Measurements from ENCODE around the gene METTL24. TPM values are rescaled to one million over a fixed set of nuclear protein-coding genes. Genes with fewer than 3 reads are reported as not detected.
A peak's percentile ranks its signal among the peaks of the same experiment; 100 is the strongest.
"Not testable (repeated sequence)": the region's sequence is repeated elsewhere in the genome, so short reads cannot be mapped to it uniquely, and the experiment has no call there.

METTL24 gene
- total RNA-seq, 4 donors from 2014 or later: 16.9 to 32.8 (median 23.5) TPM

- DNase-seq (ENCODE audit: extremely low spot score): no peak
- TF ChIP-seq POLR2A (IDR thresholded peaks at IDR 0.05; ENCODE audit: low read depth) (no peak), POLR2AphosphoS5 (IDR thresholded peaks at IDR 0.05) (no peak), EP300 (IDR thresholded peaks at IDR 0.05) (no peak), CTCF (IDR thresholded peaks at IDR 0.05) (no peak)
- WGBS: 60% methylated on average over 2 of the region's 2 CpGs
- Histone ChIP-seq H3K36me3 (no peaks in the 10 kb centered on the region), H3K9me3 (no peaks in the 10 kb centered on the region), H3K27me3 (peaks cover 0 to 3% (median 0%) of the 10 kb centered on the region in 4 donors), H3K4me1 (peaks cover 4 to 97% (median 89%) of the 10 kb centered on the region in 4 donors), H3K4me3 (no peak overlapping the region), H3K27ac (replicated peaks in 1 of 4) (peak overlapping the region; percentile 94 to 98 (median 96))
- intact Hi-C loops (cut with DNase I): no loop called here
These were observed 4.0 kb downstream of the METTL24 start for GRCh38 chr6:110354153-110354552.

GRCh38 chr6:110353457-110354001 lies 4.6 kb downstream of the METTL24 start:
- intact Hi-C loops (cut with DNase I): no loop called here
- Histone ChIP-seq H3K9me3 (no peaks in the 10 kb centered on the region), H3K27ac (replicated peaks in 1 of 4) (peak overlapping the region; percentile 94 to 98 (median 96)), H3K4me3 (no peak overlapping the region), H3K4me1 (peaks cover 4 to 97% (median 89%) of the 10 kb centered on the region in 4 donors), H3K36me3 (no peaks in the 10 kb centered on the region), H3K27me3 (peaks cover 0 to 3% (median 0%) of the 10 kb centered on the region in 4 donors)
- TF ChIP-seq POLR2AphosphoS5 (IDR thresholded peaks at IDR 0.05) (no peak), EP300 (IDR thresholded peaks at IDR 0.05) (no peak), POLR2A (IDR thresholded peaks at IDR 0.05; ENCODE audit: low read depth) (no peak), CTCF (IDR thresholded peaks at IDR 0.05) (no peak)
- WGBS: 32% methylated on average over 4 of the region's 4 CpGs
- no peak for DNase-seq (ENCODE audit: extremely low spot score)

- peaks cover 4 to 100% (median 90%) of the 10 kb centered on the region in 4 donors for H3K4me1 ChIP-seq
- intact Hi-C loops (cut with DNase I): no loop called here
These were observed 5.4 kb downstream of the METTL24 start for GRCh38 chr6:110352563-110353262.

GRCh38 chr6:110351986-110352385 lies 6.2 kb downstream of the METTL24 start:
- no peak for DNase-seq (ENCODE audit: extremely low spot score)
- Histone ChIP-seq H3K27me3 (no peaks in the 10 kb centered on the region), H3K4me3 (no peak overlapping the region), H3K36me3 (no peaks in the 10 kb centered on the region), H3K9me3 (no peaks in the 10 kb centered on the region), H3K27ac (replicated peaks in 1 of 4) (peak overlapping the region; percentile 94 to 98 (median 96)), H3K4me1 (peaks cover 4 to 96% (median 89%) of the 10 kb centered on the region in 4 donors)
- intact Hi-C loops (cut with DNase I): no loop called here
- TF ChIP-seq POLR2AphosphoS5 (IDR thresholded peaks at IDR 0.05): no peak
- TF ChIP-seq EP300 (IDR thresholded peaks at IDR 0.05): no peak
- no peak for TF ChIP-seq POLR2A (IDR thresholded peaks at IDR 0.05; ENCODE audit: low read depth)
- no peak for TF ChIP-seq CTCF (IDR thresholded peaks at IDR 0.05)
- 58% methylated on average over 4 of the region's 4 CpGs for WGBS

More at GRCh38 chr6:110352563-110353262, 5.4 kb downstream of the METTL24 start:
- Histone ChIP-seq H3K9me3 (no peaks in the 10 kb centered on the region), H3K4me3 (peak overlapping the region in 1 of 4 donors; percentile 1), H3K27ac (replicated peaks in 1 of 4) (peak overlapping the region; percentile 94 to 98 (median 96)), H3K36me3 (no peaks in the 10 kb centered on the region), H3K27me3 (peaks cover 0 to 3% (median 0%) of the 10 kb centered on the region in 4 donors)
- no peak for TF ChIP-seq POLR2A (IDR thresholded peaks at IDR 0.05; ENCODE audit: low read depth)
- peak in 1 of 2 donors; percentile 54 for TF ChIP-seq POLR2AphosphoS5 (IDR thresholded peaks at IDR 0.05)
- no peak for DNase-seq (ENCODE audit: extremely low spot score)
- 24% methylated on average over 7 of the region's 7 CpGs for WGBS

- H3K27ac ChIP-seq (replicated peaks in 1 of 4): peak overlapping the region; percentile 94 to 98 (median 96)
- no peaks in the 10 kb centered on the region for H3K27me3 ChIP-seq
- H3K4me3 ChIP-seq: no peak overlapping the region
- DNase-seq (ENCODE audit: extremely low spot score): no peak
- no peaks in the 10 kb centered on the region for H3K9me3 ChIP-seq
- no peaks in the 10 kb centered on the region for H3K36me3 ChIP-seq
- intact Hi-C loops (cut with DNase I): no loop called here
- H3K4me1 ChIP-seq: peaks cover 4 to 92% (median 85%) of the 10 kb centered on the region in 4 donors
- TF ChIP-seq POLR2AphosphoS5 (IDR thresholded peaks at IDR 0.05) (no peak), EP300 (IDR thresholded peaks at IDR 0.05) (no peak), CTCF (IDR thresholded peaks at IDR 0.05) (no peak), POLR2A (IDR thresholded peaks at IDR 0.05; ENCODE audit: low read depth) (no peak)
- WGBS: 79% methylated on average over 3 of the region's 3 CpGs
These were observed 6.6 kb downstream of the METTL24 start for GRCh38 chr6:110351546-110351945.

GRCh38 chr6:110350593-110350992 lies 7.6 kb downstream of the METTL24 start:
- H3K9me3 ChIP-seq; intact Hi-C loops (cut with DNase I); DNase-seq (ENCODE audit: extremely low spot score); H3K36me3 ChIP-seq; H3K27me3 ChIP-seq; H3K4me3 ChIP-seq: not testable (repeated sequence)
- Histone ChIP-seq H3K4me1 (peaks cover 4 to 83% (median 76%) of the 10 kb centered on the region in 4 donors), H3K27ac (replicated peaks in 1 of 4) (peak overlapping the region; percentile 94 to 98 (median 96))
- 98% methylated on average over 7 of the region's 7 CpGs for WGBS

Data from esophagus muscularis mucosa (tissue), 4 donors.